KMS-11 (cell line): ENCODE data around the gene USH2A.

Experiments
- H2AFZ ChIP-seq: fragments of 200-600 bp; sonication (generic); 2 replicates; pipeline ENCODE4 v1.6.1; 2016; ENCODE audit warnings: antibody characterized with exemption, mixed run types, low read depth
- H3K27ac ChIP-seq: fragments of 200-600 bp; sonication (generic); 2 replicates; pipeline ENCODE4 v1.6.1; 2016; ENCODE audit warnings: mild to moderate bottlenecking, mixed run types
- H3K27me3 ChIP-seq: fragments of 200-600 bp; sonication (generic); 2 replicates; pipeline ENCODE4 v1.6.1; 2017; ENCODE audit warnings: mild to moderate bottlenecking, low read depth, mixed run types, moderate library complexity; ENCODE audit not compliant: insufficient read depth
- H3K36me3 ChIP-seq: fragments of 200-600 bp; sonication (generic); 2 replicates; pipeline ENCODE4 v1.6.1; 2017; ENCODE audit warnings: mild to moderate bottlenecking, mixed run types; ENCODE audit not compliant: insufficient read depth
- H3K4me1 ChIP-seq: fragments of 200-600 bp; sonication (generic); 2 replicates; pipeline ENCODE4 v1.6.1; 2016; ENCODE audit warnings: mild to moderate bottlenecking, low read depth, mixed run types; ENCODE audit not compliant: poor library complexity, severe bottlenecking
- H3K4me2 ChIP-seq: fragments of 200-600 bp; sonication (generic); 2 replicates; pipeline ENCODE4 v1.7.0; 2016; ENCODE audit warnings: mild to moderate bottlenecking, mixed run types
- H3K4me3 ChIP-seq: fragments of 200-600 bp; sonication (generic); IDR thresholded peaks from 2 replicates; pipeline ENCODE4 v1.6.1; 2017; ENCODE audit warnings: low read depth, low read length, mixed read lengths; ENCODE audit not compliant: insufficient read depth
- H3K79me2 ChIP-seq: fragments of 200-600 bp; sonication (generic); 2 replicates; pipeline ENCODE4 v1.6.1; 2016; ENCODE audit warnings: low read depth, mixed run types; ENCODE audit not compliant: insufficient read depth
- H3K9ac ChIP-seq: fragments of 200-600 bp; sonication (generic); 2 replicates; pipeline ENCODE4 v1.6.1; 2016; ENCODE audit warnings: mild to moderate bottlenecking, mixed run types
- H4K20me1 ChIP-seq: fragments of 200-600 bp; sonication (generic); 2 replicates; pipeline ENCODE4 v1.6.1; 2016; ENCODE audit warnings: mild to moderate bottlenecking, mixed run types; ENCODE audit not compliant: insufficient read depth
- CTCF ChIP-seq: fragments of 200-600 bp; sonication (generic); conservative IDR thresholded peaks from 2 replicates; pipeline ENCODE4 v1.6.1; 2017; ENCODE audit warnings: low read depth, mild to moderate bottlenecking, antibody characterized with exemption, low read length, moderate library complexity, mixed read lengths

USH2A gene

GRCh38 chr1:215786997-215787396 is 636.3 kb downstream of the USH2A start:
- H4K20me1 ChIP-seq: no peaks in the 10 kb centered on the region
- H3K36me3 ChIP-seq: no peaks in the 10 kb centered on the region
- no peak overlapping the region for H3K4me3 ChIP-seq
- no peaks in the 10 kb centered on the region for H3K27me3 ChIP-seq
- no peak for TF ChIP-seq CTCF
- no peak overlapping the region for H3K27ac ChIP-seq
- no peak overlapping the region for H3K4me2 ChIP-seq
- H2AFZ ChIP-seq: no peak overlapping the region
- H3K79me2 ChIP-seq: no peaks in the 10 kb centered on the region
- no peaks in the 10 kb centered on the region for H3K4me1 ChIP-seq
- H3K9ac ChIP-seq: no peak overlapping the region

- no peak for TF ChIP-seq CTCF
- Histone ChIP-seq H3K4me1 (no peaks in the 10 kb centered on the region), H4K20me1 (no peaks in the 10 kb centered on the region), H3K27me3 (no peaks in the 10 kb centered on the region), H3K4me3 (no peak overlapping the region), H3K79me2 (no peaks in the 10 kb centered on the region), H3K4me2 (no peak overlapping the region), H3K27ac (no peak overlapping the region), H2AFZ (no peak overlapping the region), H3K36me3 (no peaks in the 10 kb centered on the region), H3K9ac (no peak overlapping the region)
Observed at GRCh38 chr1:215780641-215781040, 642.6 kb downstream of the USH2A start.

DNA sequence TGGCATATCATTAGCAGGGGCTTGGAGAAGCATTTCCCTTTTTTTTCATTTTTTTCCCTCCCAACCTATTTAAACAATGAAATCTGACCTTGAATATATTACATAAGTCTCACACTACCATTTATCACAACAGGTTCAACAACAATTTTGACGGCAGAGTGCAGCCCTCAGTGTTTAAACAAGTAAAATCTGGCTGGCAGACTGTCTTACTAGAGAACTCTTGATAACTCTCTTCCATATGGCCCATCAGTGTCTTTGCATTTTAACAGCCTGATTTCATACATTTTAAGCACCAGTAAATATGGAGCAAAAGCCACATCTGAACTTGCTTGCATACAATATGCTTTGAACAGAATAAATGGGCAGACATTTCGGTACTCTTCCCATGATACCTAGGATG is 643.1 kb downstream of the USH2A start:
- H3K4me3 ChIP-seq: no peak overlapping the region

DNA sequence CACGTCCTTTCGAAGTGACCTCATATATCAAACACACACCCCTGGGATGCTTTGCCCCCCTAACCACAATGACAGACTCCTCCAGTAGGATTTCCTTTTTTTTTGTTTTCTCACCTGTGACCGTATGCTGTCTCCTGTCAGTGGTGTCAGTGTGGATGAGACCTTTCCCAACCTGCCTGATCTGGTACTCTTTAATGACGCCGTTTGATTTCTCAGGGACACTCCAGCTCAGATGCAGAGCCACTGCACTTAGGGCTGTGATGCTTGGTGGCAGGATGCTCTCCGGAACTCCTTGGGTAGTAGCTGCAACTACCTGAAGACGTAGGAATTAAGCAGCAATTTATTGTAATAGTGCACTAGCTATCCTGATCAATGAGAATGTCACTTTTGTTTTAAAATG is 643.5 kb downstream of the USH2A start:
- no peak overlapping the region for H3K27ac ChIP-seq
- no peaks in the 10 kb centered on the region for H3K36me3 ChIP-seq
- H3K4me3 ChIP-seq: no peak overlapping the region
- no peaks in the 10 kb centered on the region for H3K4me1 ChIP-seq
- no peaks in the 10 kb centered on the region for H3K27me3 ChIP-seq
- H3K9ac ChIP-seq: no peak overlapping the region
- H3K79me2 ChIP-seq: no peaks in the 10 kb centered on the region
- TF ChIP-seq CTCF: no peak
- H2AFZ ChIP-seq: no peak overlapping the region
- no peak overlapping the region for H3K4me2 ChIP-seq
- no peaks in the 10 kb centered on the region for H4K20me1 ChIP-seq

More for the DNA sequence above, 643.1 kb downstream of the USH2A start:
- Histone ChIP-seq H3K27me3 (no peaks in the 10 kb centered on the region), H3K36me3 (no peaks in the 10 kb centered on the region), H3K4me1 (no peaks in the 10 kb centered on the region), H4K20me1 (no peaks in the 10 kb centered on the region), H3K4me2 (no peak overlapping the region), H3K79me2 (no peaks in the 10 kb centered on the region), H2AFZ (no peak overlapping the region), H3K9ac (no peak overlapping the region), H3K27ac (no peak overlapping the region)
- TF ChIP-seq CTCF: no peak
